ENCODE data around the gene PEG3.

The PEG3 gene

GRCh38 chr19:56814656-56815055 lies 25.9 kb downstream of the PEG3 start:
- no peak for DNase-seq
- in situ Hi-C loops (cut with MboI; ENCODE audit: low pct_unique_long_range_greater_than_20kb, low sequenced_read_pairs) = no loop called here

- DNase-seq = no peak
- in situ Hi-C loops (cut with MboI; ENCODE audit: low pct_unique_long_range_greater_than_20kb, low sequenced_read_pairs) = no loop called here
These were observed 27.0 kb downstream of the PEG3 start for GRCh38 chr19:56813531-56813930.

GRCh38 chr19:56811480-56811879 lies 29.0 kb downstream of the PEG3 start:
- DNase-seq = no peak
- in situ Hi-C loops (cut with MboI; ENCODE audit: low pct_unique_long_range_greater_than_20kb, low sequenced_read_pairs) = no loop called here

GRCh38 chr19:56810260-56810659 lies 30.3 kb downstream of the PEG3 start:
- in situ Hi-C loops (cut with MboI; ENCODE audit: low pct_unique_long_range_greater_than_20kb, low sequenced_read_pairs) = no loop called here
- DNase-seq = no peak

- no peak for DNase-seq
- in situ Hi-C loops (cut with MboI; ENCODE audit: low pct_unique_long_range_greater_than_20kb, low sequenced_read_pairs) = no loop called here
These were observed 31.7 kb downstream of the PEG3 start for GRCh38 chr19:56808717-56809392.

GRCh38 chr19:56806639-56807038 lies 33.9 kb downstream of the PEG3 start:
- in situ Hi-C loops (cut with MboI; ENCODE audit: low pct_unique_long_range_greater_than_20kb, low sequenced_read_pairs) = no loop called here
- DNase-seq = no peak

Measured in KBM-7 (cell line).